Right cardiac atrium (tissue), 5 donors: Measurements from ENCODE around the gene GPR107. TPM values are rescaled to one million over a fixed set of nuclear protein-coding genes. Genes with fewer than 3 reads are reported as not detected.
A peak's percentile ranks its signal among the peaks of the same experiment; 100 is the strongest.
"Not testable (repeated sequence)": the region's sequence is repeated elsewhere in the genome, so short reads cannot be mapped to it uniquely, and the experiment has no call there.

Experiments used
- ATAC-seq, 2 donors: fragments of 200-7000 bp; cut with Tn5 transposase; one replicate each; pipeline versions ENCODE4 v1.8.0 to v1.9.1; 2020; ENCODE audit warnings: moderate library complexity in 2 of 2, mild to moderate bottlenecking in 1 of 2
- DNase-seq, 3 donors: peaks; one replicate each; pipeline ENCODE4 v3.0.0-alpha.2; 2020
- H3K27ac ChIP-seq: one replicate; pipeline ENCODE4 v1.5.1; 2013; ENCODE audit warnings: mild to moderate bottlenecking, low read length, control low read depth, moderate library complexity
- H3K27me3 ChIP-seq: one replicate; pipeline ENCODE4 v1.6.1; 2013; ENCODE audit not compliant: control insufficient read depth, insufficient read depth
- H3K4me1 ChIP-seq: one replicate; pipeline ENCODE4 v1.6.1; 2013; ENCODE audit warnings: low read length; ENCODE audit not compliant: control insufficient read depth, insufficient read depth
- H3K4me3 ChIP-seq: one replicate; pipeline ENCODE4 v1.5.1; 2013; ENCODE audit warnings: low read length, control low read depth
- H3K9me3 ChIP-seq: one replicate; pipeline ENCODE4 v1.6.1; 2013; ENCODE audit warnings: low read length; ENCODE audit not compliant: control insufficient read depth
- WGBS: extraction: QIAGEN DNeasy Blood & Tissue Kit; methylation state at CpG from one replicate; pipeline ENCODE4 v1.1.7; 2013; 5-methylcytosine and 5-hydroxymethylcytosine counted together
- intact Hi-C, 4 donors: fragments of 100-400 bp; cut with DNase I; formaldehyde crosslinking; loops; one replicate each; pipeline versions ENCODE4 v1.11.0 to v1.14.0; 2022 to 2023
- long read RNA-seq, 4 donors: library from polyadenylated mRNA; unstranded; transcript quantifications; one replicate each; pipeline ENCODE4 v2.0.0, GENCODE V29; 2020 to 2021
- polyA plus RNA-seq: library from polyadenylated mRNA; stranded (reverse); fragments of 200-250 nt; gene quantifications from one replicate; pipeline ENCODE4 v1.2.3, GENCODE V29; 2013
- total RNA-seq, 4 donors: library from RNA; stranded (reverse); fragmentation: NEBNext Ultra II Directional; extraction: Animal tissue kit (Norgen Biotek cat#: 25700); gene quantifications; one replicate each; pipeline ENCODE4 v1.2.1, GENCODE V29; 2021
- donor health status: healthy with polysubstance abuse.
- donor health status: DM: no; HTN: yes; CAD: no.
- donor health status: DM: no; HTN: no; CAD: no.
- donor health status: DM: no; HTN: yes; CAD: no; lungs with severe emphysema.
- donor health status: DM: yes; HTN: yes; CAD: no.

Gene GPR107
- total RNA-seq (10 to 100 TPM; 23.2 to 29.5 (median 24.0) TPM), polyA plus RNA-seq (13.1 TPM)
- long read RNA-seq, donor 1, partial matches to known transcripts: 1 of 9 reads
- long read RNA-seq, donor 1, other reads (novel, unspliced or antisense): 8 of 9 reads
- long read RNA-seq, donor 2, full-length matches to known transcripts: 3 of 7 reads
- long read RNA-seq, donor 2, partial matches to known transcripts: 4 of 7 reads
- long read RNA-seq, donor 2, other reads (novel, unspliced or antisense): 0 of 7 reads
- long read RNA-seq, donor 3, full-length matches to known transcripts: 7 of 16 reads
- long read RNA-seq, donor 3, partial matches to known transcripts: 1 of 16 reads
- long read RNA-seq, donor 3, other reads (novel, unspliced or antisense): 8 of 16 reads
- long read RNA-seq, donor 4, full-length matches to known transcripts: 4 of 8 reads
- long read RNA-seq, donor 4, partial matches to known transcripts: 0 of 8 reads
- long read RNA-seq, donor 4, other reads (novel, unspliced or antisense): 4 of 8 reads

- Histone ChIP-seq H3K27me3 (no peaks in the 10 kb centered on the region), H3K9me3 (no peaks in the 10 kb centered on the region), H3K4me1 (peaks cover 3% of the 10 kb centered on the region), H3K27ac (peak within 1 kb of the TSS; percentile 97), H3K4me3 (peak within 1 kb of the TSS; percentile 76)
- DNase-seq (peak; percentile 84 to 93 (median 92)), ATAC-seq (peak; percentile 98)
- intact Hi-C loops: no loop called here
- under 1% methylated on average over 64 of the region's 64 CpGs for WGBS
These were observed at the start of gene GPR107 for GRCh38 chr9:130053504-130054324. Gene GPR107 (plus strand): TSS chr9:130053906. CDS start chr9:130053933, 27 bp downstream.

GRCh38 chr9:130003943-130004552 is 49.7 kb upstream of the GPR107 start:
- H3K27ac ChIP-seq: no peak overlapping the region
- WGBS: 80% methylated on average over 8 of the region's 8 CpGs
- intact Hi-C loops: no loop called here
- DNase-seq: no peak
- ATAC-seq: no peak
- H3K4me3 ChIP-seq: no peak overlapping the region
- no peaks in the 10 kb centered on the region for H3K4me1 ChIP-seq
- no peaks in the 10 kb centered on the region for H3K9me3 ChIP-seq
- no peaks in the 10 kb centered on the region for H3K27me3 ChIP-seq

GRCh38 chr9:130006952-130007351 is 46.8 kb upstream of the GPR107 start:
- ATAC-seq, intact Hi-C loops: not testable (repeated sequence)

GRCh38 chr9:130008538-130008937 is 45.2 kb upstream of the GPR107 start:
- intact Hi-C loops: no loop called here
- WGBS: 76% methylated on average over 5 of the region's 5 CpGs
- no peak for DNase-seq
- Histone ChIP-seq H3K4me3 (no peak overlapping the region), H3K27ac (no peak overlapping the region), H3K9me3 (no peaks in the 10 kb centered on the region), H3K27me3 (no peaks in the 10 kb centered on the region), H3K4me1 (no peaks in the 10 kb centered on the region)
- no peak for ATAC-seq

More at GRCh38 chr9:130006952-130007351, 46.8 kb upstream of the GPR107 start:
- not testable (repeated sequence) for DNase-seq, H3K4me3 ChIP-seq, H3K4me1 ChIP-seq, H3K9me3 ChIP-seq, H3K27ac ChIP-seq, H3K27me3 ChIP-seq
- 94% methylated on average over 6 of the region's 6 CpGs for WGBS

- H3K4me1 ChIP-seq, ATAC-seq, H3K27ac ChIP-seq, DNase-seq, H3K27me3 ChIP-seq, intact Hi-C loops, H3K4me3 ChIP-seq, H3K9me3 ChIP-seq: not testable (repeated sequence)
- 97% methylated on average over 10 of the region's 10 CpGs for WGBS
These were observed 44.2 kb upstream of the GPR107 start for GRCh38 chr9:130009546-130009945.

- WGBS: 85% methylated on average over 5 of the region's 5 CpGs
- Histone ChIP-seq H3K27ac (no peak overlapping the region), H3K4me1 (no peaks in the 10 kb centered on the region), H3K27me3 (no peaks in the 10 kb centered on the region), H3K9me3 (no peaks in the 10 kb centered on the region), H3K4me3 (no peak overlapping the region)
- intact Hi-C loops: no loop called here
- ATAC-seq (no peak), DNase-seq (no peak)
These were observed 43.3 kb upstream of the GPR107 start for GRCh38 chr9:130010151-130010988.

GRCh38 chr9:130013326-130013725 is 40.4 kb upstream of the GPR107 start:
- ATAC-seq: no peak
- WGBS: 84% methylated on average over 2 of the region's 2 CpGs
- no peaks in the 10 kb centered on the region for H3K4me1 ChIP-seq

GRCh38 chr9:130015353-130016019 is 38.2 kb upstream of the GPR107 start:
- Histone ChIP-seq H3K27me3 (no peaks in the 10 kb centered on the region), H3K4me1 (no peaks in the 10 kb centered on the region), H3K27ac (no peak overlapping the region), H3K4me3 (no peak overlapping the region), H3K9me3 (no peaks in the 10 kb centered on the region)
- WGBS: 97% methylated on average over 5 of the region's 5 CpGs
- intact Hi-C loops: no loop called here
- ATAC-seq (no peak), DNase-seq (no peak)

More at GRCh38 chr9:130013326-130013725, 40.4 kb upstream of the GPR107 start:
- intact Hi-C loops: no loop called here
- DNase-seq: no peak
- no peaks in the 10 kb centered on the region for H3K9me3 ChIP-seq
- no peak overlapping the region for H3K27ac ChIP-seq
- H3K4me3 ChIP-seq: no peak overlapping the region
- H3K27me3 ChIP-seq: no peaks in the 10 kb centered on the region

GRCh38 chr9:130017076-130017475 is 36.6 kb upstream of the GPR107 start:
- no peak overlapping the region for H3K27ac ChIP-seq
- intact Hi-C loops: no loop called here
- H3K4me3 ChIP-seq: no peak overlapping the region
- ATAC-seq (no peak), DNase-seq (no peak)
- H3K4me1 ChIP-seq: no peaks in the 10 kb centered on the region
- no peaks in the 10 kb centered on the region for H3K9me3 ChIP-seq
- no peaks in the 10 kb centered on the region for H3K27me3 ChIP-seq
- WGBS: 52% methylated on average over 2 of the region's 2 CpGs

- H3K27ac ChIP-seq, H3K4me1 ChIP-seq, intact Hi-C loops, DNase-seq, H3K9me3 ChIP-seq, H3K4me3 ChIP-seq, H3K27me3 ChIP-seq, ATAC-seq: not testable (repeated sequence)
- 96% methylated on average over 8 of the region's 8 CpGs for WGBS
These were observed 36.2 kb upstream of the GPR107 start for GRCh38 chr9:130017510-130017909.
